HG02588 (cell line): Measurements from ENCODE around the gene ANAPC2.

ENCODE experiments used
- ATAC-seq: cut with Tn5 transposase; IDR thresholded peaks from one replicate; pipeline ENCODE4 v1.9.1; 2021; ENCODE audit warnings: mild to moderate bottlenecking, moderate library complexity; ENCODE audit not compliant: unreplicated experiment

Gene ANAPC2

GRCh38 chr9:137130176-137130755 is 58.1 kb downstream of the ANAPC2 start:
- no peak for ATAC-seq

GRCh38 chr9:137129456-137130175 is 58.7 kb downstream of the ANAPC2 start:
- ATAC-seq = peak; percentile 85

GRCh38 chr9:137128862-137129455 is 59.4 kb downstream of the ANAPC2 start:
- ATAC-seq = peak; percentile 2

- no peak for ATAC-seq
These were observed 60.0 kb downstream of the ANAPC2 start for GRCh38 chr9:137128158-137128861.

- ATAC-seq = no peak
These were observed 60.8 kb downstream of the ANAPC2 start for GRCh38 chr9:137127301-137128157.

GRCh38 chr9:137126786-137127185 is 61.6 kb downstream of the ANAPC2 start:
- no peak for ATAC-seq
